GM21737 (cell line): ENCODE results near the gene EFR3B.

Source experiments
- ATAC-seq: cut with Tn5 transposase; IDR thresholded peaks from one replicate; pipeline ENCODE4 v1.9.1; 2021; ENCODE audit warnings: mild to moderate bottlenecking, moderate library complexity; ENCODE audit not compliant: unreplicated experiment

EFR3B gene

DNA sequence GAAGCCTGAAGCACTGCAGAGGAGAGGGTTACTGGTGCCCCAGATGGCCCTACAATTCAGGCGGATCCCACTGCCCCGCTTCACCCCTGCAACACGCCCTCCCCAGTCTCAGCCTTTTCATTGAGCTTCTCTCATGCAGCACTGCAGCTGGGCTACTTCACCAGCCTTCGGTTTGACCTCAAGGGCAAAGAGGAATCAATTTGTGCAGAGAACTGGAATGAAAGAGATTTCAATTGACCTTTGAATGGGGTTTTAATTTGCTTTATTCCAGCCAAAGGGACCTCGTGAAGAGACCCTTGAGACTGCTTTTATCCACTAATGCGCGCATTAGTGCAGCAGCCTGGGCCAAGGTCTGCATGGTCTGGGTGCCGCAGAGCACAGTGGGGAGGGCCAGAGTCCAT, 135.3 kb downstream of the EFR3B start:
- no peak for ATAC-seq

GRCh38 chr2:25178976-25179375, 137.1 kb downstream of the EFR3B start:
- ATAC-seq, result no peak

GRCh38 chr2:25184254-25184653, 142.4 kb downstream of the EFR3B start:
- no peak for ATAC-seq

DNA sequence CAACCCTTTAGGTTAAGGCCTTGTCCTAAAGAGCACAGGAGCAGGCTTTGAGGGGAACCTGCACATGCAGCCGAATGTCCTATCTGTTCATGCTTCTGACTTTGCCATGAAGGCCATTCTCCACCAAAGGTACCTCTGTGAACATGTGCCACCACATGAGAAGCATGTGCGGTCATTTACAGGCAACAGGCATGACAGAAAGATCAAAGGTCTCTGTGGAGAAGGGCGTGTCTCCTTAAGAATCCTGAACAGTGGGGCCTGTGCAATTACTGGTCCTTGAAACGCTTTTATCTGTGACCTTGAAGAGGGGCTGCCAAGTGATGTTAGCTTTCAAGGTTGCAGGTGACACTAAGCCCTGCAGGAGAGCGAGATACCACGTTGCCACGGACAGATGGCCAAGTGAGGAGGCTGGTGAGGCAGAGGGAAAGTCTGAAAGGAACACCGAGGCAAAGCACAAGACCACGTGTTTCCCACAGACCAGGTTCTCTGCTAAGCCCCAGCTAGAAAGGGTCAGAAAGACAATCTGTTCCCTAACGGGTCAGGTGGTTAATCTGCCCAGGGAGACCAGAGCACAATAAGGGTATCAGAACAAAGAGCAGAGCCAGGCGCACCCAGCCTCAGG, 146.0 kb downstream of the EFR3B start:
- ATAC-seq, result no peak

- ATAC-seq, result no peak
Measured at GRCh38 chr2:25188405-25188804, 146.5 kb downstream of the EFR3B start.

DNA sequence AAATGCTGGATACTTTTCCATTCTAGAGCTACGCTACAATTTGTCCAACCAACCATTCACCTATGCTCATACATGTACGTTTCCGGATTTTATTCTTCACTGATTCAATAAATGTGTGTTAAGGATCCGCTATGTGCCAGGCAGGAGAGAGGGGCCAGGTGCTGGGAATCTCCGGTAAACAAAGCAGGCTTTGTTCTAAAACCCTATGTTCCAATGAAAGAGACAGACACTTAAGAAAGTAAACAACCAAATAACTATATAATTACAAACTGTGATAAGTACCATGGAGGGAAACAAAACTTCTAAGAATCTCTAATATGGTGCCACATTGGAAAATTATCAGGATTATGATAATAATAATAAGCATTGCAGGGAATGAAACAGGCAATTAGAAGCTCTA, 148.7 kb downstream of the EFR3B start:
- no peak for ATAC-seq

DNA sequence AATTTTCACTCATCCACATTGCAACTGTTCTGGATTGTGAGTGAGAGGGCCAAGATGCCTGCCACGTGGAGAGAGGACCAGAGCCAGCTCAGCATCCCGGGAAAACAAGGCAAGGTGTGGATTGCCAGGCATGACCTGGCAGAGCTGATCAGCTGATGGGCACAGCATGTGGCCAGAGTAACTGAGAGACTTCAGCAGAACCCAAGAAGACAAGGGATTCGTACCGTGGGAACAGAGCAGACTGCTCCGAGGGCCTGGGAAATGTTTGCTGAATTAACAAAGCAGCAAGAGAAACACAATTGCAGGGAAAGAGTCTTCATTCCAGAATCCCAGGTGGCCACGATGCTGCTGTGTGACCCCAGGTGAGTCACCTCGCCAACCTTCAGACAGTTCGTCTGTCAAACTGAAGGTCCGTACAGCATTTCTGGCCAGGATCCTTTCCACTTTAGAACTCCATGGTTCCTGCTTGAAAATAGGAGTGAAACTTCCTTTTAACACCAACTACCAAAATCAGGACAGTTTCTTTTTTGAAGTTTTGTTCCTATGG, 152.8 kb downstream of the EFR3B start:
- ATAC-seq, result no peak

GRCh38 chr2:25197336-25198208, 155.7 kb downstream of the EFR3B start:
- ATAC-seq, result no peak

- no peak for ATAC-seq
Measured at GRCh38 chr2:25198209-25198525, 156.3 kb downstream of the EFR3B start.

- ATAC-seq, result no peak
Measured at GRCh38 chr2:25198576-25198975, 156.7 kb downstream of the EFR3B start.

GRCh38 chr2:25201265-25201664, 159.4 kb downstream of the EFR3B start:
- ATAC-seq, result no peak

GRCh38 chr2:25201794-25202193, 159.9 kb downstream of the EFR3B start:
- ATAC-seq, result no peak

GRCh38 chr2:25202275-25202674, 160.4 kb downstream of the EFR3B start:
- no peak for ATAC-seq

DNA sequence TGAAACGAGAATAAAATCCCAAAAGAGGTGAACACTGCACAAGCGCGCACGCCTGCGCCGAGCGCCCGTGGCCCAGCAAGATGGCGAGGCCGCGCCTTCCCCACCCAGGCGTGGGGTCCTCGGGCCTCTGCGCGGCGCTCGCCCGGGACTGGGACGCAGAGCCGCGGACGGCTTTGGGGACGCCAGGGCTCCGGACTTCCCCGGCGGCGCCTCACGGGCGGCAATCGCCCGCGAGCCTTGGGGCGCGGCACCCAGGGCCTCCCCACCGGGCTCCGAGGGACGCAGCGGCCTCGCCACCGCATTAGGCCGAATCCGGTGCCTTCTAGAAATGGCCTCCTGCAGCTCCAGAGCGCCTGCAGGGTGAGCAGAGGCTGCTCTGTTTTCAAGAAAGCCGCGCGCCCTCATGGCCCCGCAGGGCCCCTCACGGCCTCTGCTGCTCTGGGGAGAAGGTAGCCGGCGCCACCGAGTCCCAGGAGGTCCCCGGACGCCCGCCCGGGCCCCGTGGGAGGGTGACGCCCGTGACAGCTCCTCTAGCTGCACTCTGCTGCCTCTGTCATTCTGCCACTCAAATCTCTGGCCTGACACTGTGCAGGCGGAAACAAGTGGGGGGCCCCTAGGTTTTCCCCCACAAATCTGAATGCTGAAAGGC, 162.4 kb downstream of the EFR3B start:
- no peak for ATAC-seq

GRCh38 chr2:25207078-25207545, 165.2 kb downstream of the EFR3B start:
- ATAC-seq, result no peak
